AG04449 (cell line): Measurements from ENCODE around the gene ADORA1.

Experiments
- CTCF ChIA-PET: fragments of 350-600 bp; formaldehyde crosslinking; extraction: SDS; loops from one replicate; lab custom pipeline; 2021; ENCODE audit warnings: antibody characterized with exemption; lab: Yijun Ruan, JAX
- POLR2A ChIA-PET: fragments of 400-600, 350-600 bp; formaldehyde crosslinking; extraction: SDS; loops from one replicate; lab custom pipeline; 2020; ENCODE audit warnings: antibody characterized with exemption, inconsistent platforms; lab: Yijun Ruan, JAX
- DNase-seq: peaks from one replicate; pipeline ENCODE4 v3.0.0-alpha.2; 2010; ENCODE audit warnings: low read depth, low spot score
- H3K4me3 ChIP-seq: 2 replicates; pipeline ENCODE4 v1.5.1; 2011; ENCODE audit warnings: low read depth, mild to moderate bottlenecking, control low read depth, low read length
- CTCF ChIP-seq: IDR thresholded peaks from one replicate; pipeline ENCODE4 v1.5.1; 2011; ENCODE audit warnings: mild to moderate bottlenecking, moderate library complexity, low read length, control low read depth, inconsistent platforms; ENCODE audit not compliant: insufficient read depth; ENCODE audit errors: missing control alignments

The ADORA1 gene

GRCh38 chr1:203197625-203198024 lies 70.1 kb downstream of the ADORA1 start:
- POLR2A ChIA-PET: no interaction called here
- TF ChIP-seq CTCF: no peak
- no peak overlapping the region for H3K4me3 ChIP-seq
- CTCF ChIA-PET: interaction anchor here (0.8 to 8.2 kb wide), 7 partner anchors 12 to 158 kb away, joined by 3 to 62 read pairs (median 6); partner anchors contain the start of gene CHI3L1
- DNase-seq: peak; percentile 38

- POLR2A ChIA-PET: no interaction called here
Observed at GRCh38 chr1:203199002-203199401, 71.5 kb downstream of the ADORA1 start.

GRCh38 chr1:203199481-203199815 lies 71.9 kb downstream of the ADORA1 start:
- ChIA-PET POLR2A (no interaction called here), CTCF (interaction anchor here (1.3 to 8.2 kb wide), 7 partner anchors 10 to 160 kb away, joined by 4 to 62 read pairs (median 11); partner anchors contain the start of gene MYBPH)
- DNase-seq: no peak
- no peak overlapping the region for H3K4me3 ChIP-seq
- no peak for TF ChIP-seq CTCF

More at GRCh38 chr1:203199002-203199401, 71.5 kb downstream of the ADORA1 start:
- CTCF ChIA-PET: interaction anchor here (1.7 to 8.2 kb wide), 5 partner anchors 18 to 159 kb away, joined by 4 to 62 read pairs (median 26); partner anchors contain the start of gene MYBPH
- TF ChIP-seq CTCF: no peak
- no peak overlapping the region for H3K4me3 ChIP-seq
- DNase-seq: no peak

- POLR2A ChIA-PET: no interaction called here
Observed at GRCh38 chr1:203199816-203200571, 72.5 kb downstream of the ADORA1 start.

GRCh38 chr1:203200916-203201315 lies 73.4 kb downstream of the ADORA1 start:
- no peak overlapping the region for H3K4me3 ChIP-seq
- POLR2A ChIA-PET: no interaction called here
- no peak for TF ChIP-seq CTCF
- CTCF ChIA-PET: interaction anchor here (1.2 to 8.2 kb wide), 7 partner anchors 16 to 161 kb away, joined by 3 to 62 read pairs (median 11); partner anchors contain the start of gene MYBPH
- no peak for DNase-seq

More at GRCh38 chr1:203199816-203200571, 72.5 kb downstream of the ADORA1 start:
- H3K4me3 ChIP-seq: no peak overlapping the region
- no peak for DNase-seq
- CTCF ChIA-PET: interaction anchor here (1.2 to 8.2 kb wide), 8 partner anchors 10 to 160 kb away, joined by 3 to 62 read pairs (median 8); partner anchors contain the start of gene MYBPH
- TF ChIP-seq CTCF: no peak

GRCh38 chr1:203201516-203202205 lies 74.1 kb downstream of the ADORA1 start:
- CTCF ChIA-PET: interaction anchor here (1.0 to 8.2 kb wide), 7 partner anchors 10 to 162 kb away, joined by 4 to 62 read pairs (median 10); partner anchors contain the start of gene ADORA1
- no peak for DNase-seq
- TF ChIP-seq CTCF: no peak
- no peak overlapping the region for H3K4me3 ChIP-seq
- POLR2A ChIA-PET: no interaction called here
